Urinary bladder (tissue), 4 donors: ENCODE measurements around the gene KIF21B. TPM values are rescaled to one million over a fixed set of nuclear protein-coding genes. Genes with fewer than 3 reads are reported as not detected.
"Not testable (repeated sequence)": the region's sequence is repeated elsewhere in the genome, so short reads cannot be mapped to it uniquely, and the experiment has no call there.

Experiments
- DNase-seq: peaks from one replicate; pipeline ENCODE4 v3.0.0-alpha.2; 2015; ENCODE audit errors: extremely low spot score
- H3K27ac ChIP-seq: one replicate; pipeline ENCODE4 v1.5.1; 2013; ENCODE audit warnings: low read depth, mild to moderate bottlenecking, moderate library complexity
- H3K36me3 ChIP-seq: one replicate; pipeline ENCODE4 v1.6.1; 2013; ENCODE audit warnings: mild to moderate bottlenecking, moderate library complexity; ENCODE audit not compliant: insufficient read depth
- H3K4me1 ChIP-seq: one replicate; pipeline ENCODE4 v1.6.1; 2013; ENCODE audit warnings: mild to moderate bottlenecking, moderate library complexity; ENCODE audit not compliant: insufficient read depth
- H3K4me3 ChIP-seq: one replicate; pipeline ENCODE4 v1.5.1; 2013; ENCODE audit warnings: low read depth, low read length
- WGBS: extraction: QIAGEN DNeasy Blood & Tissue Kit; methylation state at CpG from one replicate; pipeline ENCODE4 v1.1.7; 2013; 5-methylcytosine and 5-hydroxymethylcytosine counted together
- polyA plus RNA-seq: library from polyadenylated mRNA; stranded (reverse); fragments of 200-250 nt; gene quantifications from one replicate; pipeline ENCODE4 v1.2.3, GENCODE V29; 2013
- small RNA-seq: library from RNA; depleted of rRNA; stranded (forward); fragments of <200 nt; gene quantifications from one replicate; pipeline ENCODE3, GENCODE V24; 2014
- total RNA-seq: library from RNA; depleted of rRNA; stranded (reverse); fragments of >200 nt; gene quantifications from one replicate; pipeline ENCODE4 v1.2.3, GENCODE V29; 2014
- donor health status: healthy with polysubstance abuse.
- donor health status: healthy.

The KIF21B gene
- total and polyA plus RNA-seq, 2 donors, result 1.0 to 1.5 TPM

DNA sequence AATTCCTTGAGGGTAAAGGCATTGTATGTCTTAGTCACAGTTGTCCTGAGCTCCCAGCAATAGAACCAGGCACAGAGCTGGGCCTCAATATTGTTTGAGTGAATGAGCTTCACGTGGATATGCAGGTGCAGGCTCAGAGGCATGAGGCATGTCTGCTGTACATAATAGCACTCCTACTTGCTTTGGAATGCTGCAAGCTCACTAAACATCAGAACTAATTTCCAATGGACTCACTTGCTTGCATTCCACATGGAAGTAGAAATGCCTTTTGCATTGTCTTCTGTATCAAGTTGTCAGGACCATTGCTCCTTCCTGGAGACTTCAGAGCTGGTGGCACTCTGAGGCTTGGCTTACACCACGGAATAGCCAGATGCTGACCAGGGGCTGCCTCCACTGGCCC is 91.7 kb downstream of the KIF21B start:
- DNase-seq, result no peak
- no peak overlapping the region for H3K4me3 ChIP-seq
- no peaks in the 10 kb centered on the region for H3K4me1 ChIP-seq
- H3K36me3 ChIP-seq, result no peaks in the 10 kb centered on the region
- WGBS, result 86% methylated on average over 2 of the region's 2 CpGs
- H3K27ac ChIP-seq, result no peak overlapping the region

DNA sequence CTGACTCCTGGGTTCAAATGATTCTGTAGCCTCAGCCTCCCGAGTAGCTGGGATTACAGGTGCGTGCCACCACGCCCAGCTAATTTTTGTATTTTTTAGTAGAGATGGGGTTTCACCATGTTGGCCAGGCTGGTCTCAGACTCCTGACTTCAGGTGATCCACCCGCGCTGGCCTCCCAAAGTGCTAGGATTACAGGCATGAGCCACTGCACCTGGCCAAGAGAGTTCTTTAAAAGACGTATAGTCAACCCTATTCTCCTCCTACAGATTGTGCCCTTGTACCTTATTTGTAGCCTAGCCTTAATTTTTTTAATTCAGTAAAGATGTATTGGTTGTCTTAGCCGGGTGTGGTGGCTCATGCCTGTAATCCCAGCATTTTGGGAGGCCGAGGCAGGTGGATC is 93.2 kb downstream of the KIF21B start:
- DNase-seq, H3K27ac ChIP-seq, H3K4me3 ChIP-seq, H3K4me1 ChIP-seq, H3K36me3 ChIP-seq: not testable (repeated sequence)
- WGBS, result 89% methylated on average over 8 of the region's 8 CpGs

DNA sequence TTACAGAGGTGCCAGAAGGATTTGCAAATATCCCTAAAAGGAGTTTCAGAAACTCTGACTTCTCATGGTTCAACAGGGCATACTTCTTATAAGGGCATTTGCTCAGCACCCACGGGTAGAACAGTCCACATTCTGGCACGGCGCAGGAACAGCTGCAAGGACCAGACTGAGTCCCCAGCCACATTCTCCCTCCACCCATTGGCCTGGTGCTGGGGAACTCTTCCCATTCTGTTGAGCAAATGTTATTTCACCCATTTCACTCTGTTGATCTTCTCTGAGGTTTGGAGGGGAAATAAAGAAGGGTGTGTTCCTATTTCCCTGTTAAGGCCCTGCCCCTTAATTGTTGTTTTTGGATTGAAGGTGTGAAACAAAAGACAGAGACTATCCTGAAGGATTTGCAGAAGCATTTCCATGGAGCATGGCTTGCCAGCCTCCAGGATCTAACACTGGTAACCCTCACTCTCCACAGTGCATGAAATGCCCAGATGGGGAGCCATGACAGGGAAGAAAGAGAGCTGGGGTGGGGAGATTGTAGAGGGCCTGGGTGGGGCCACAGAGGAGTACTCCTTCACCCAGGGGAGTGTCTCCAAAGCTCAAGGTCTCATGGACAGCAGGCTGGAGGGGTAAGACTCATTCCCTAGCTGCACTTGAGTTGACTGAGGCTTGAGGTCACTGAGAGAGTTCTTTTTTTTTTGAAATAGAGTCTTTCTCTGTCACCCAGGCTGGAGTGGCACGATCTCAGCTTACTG is 93.8 kb downstream of the KIF21B start:
- Histone ChIP-seq H3K27ac (no peak overlapping the region), H3K4me3 (no peak overlapping the region), H3K4me1 (no peaks in the 10 kb centered on the region), H3K36me3 (no peaks in the 10 kb centered on the region)
- DNase-seq, result no peak
- WGBS, result 84% methylated on average over 4 of the region's 4 CpGs

DNA sequence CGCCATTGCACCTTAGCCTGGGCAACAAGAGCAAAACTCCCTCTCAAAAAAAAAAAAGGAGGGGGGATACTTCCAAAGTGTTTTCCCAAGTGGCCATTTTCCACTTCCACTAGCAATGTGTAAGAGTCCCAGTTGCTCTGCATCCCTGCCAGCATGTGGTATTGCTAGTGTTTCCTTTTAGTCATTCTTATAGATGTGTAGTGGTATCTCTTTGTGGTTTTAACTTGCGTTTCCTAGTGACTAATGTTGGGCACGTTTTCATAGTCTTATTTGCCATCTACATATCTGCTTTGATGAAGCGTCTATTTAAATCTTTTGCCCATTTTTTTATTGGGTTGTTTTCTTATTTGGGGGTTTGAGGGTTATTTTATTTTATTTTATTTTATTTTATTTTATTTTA is 97.7 kb downstream of the KIF21B start:
- no peak for DNase-seq
- Histone ChIP-seq H3K36me3 (no peaks in the 10 kb centered on the region), H3K4me1 (no peaks in the 10 kb centered on the region), H3K27ac (no peak overlapping the region), H3K4me3 (no peak overlapping the region)
- 81% methylated on average over 4 of the region's 4 CpGs for WGBS

DNA sequence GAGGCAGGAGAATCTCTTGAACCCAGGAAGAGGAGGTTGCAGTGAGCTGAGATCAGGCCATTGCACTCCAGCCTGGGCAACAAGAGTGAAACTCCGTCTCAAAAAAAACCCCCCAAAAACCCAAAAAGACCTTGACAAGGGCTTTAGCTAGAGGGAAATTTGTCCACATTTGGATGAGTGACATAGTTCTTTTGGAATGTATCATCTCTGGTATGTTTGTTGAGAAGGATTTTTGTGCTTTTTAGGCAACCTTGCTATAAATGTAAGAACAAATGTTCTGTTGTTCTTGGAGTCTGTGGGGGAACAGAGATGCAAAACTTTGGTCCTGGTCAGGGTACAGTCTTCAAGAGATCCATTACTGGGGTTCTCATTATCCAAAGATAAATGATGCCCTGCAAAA is 99.9 kb downstream of the KIF21B start:
- H3K36me3 ChIP-seq, result no peaks in the 10 kb centered on the region
- H3K4me3 ChIP-seq, result no peak overlapping the region
- no peak overlapping the region for H3K27ac ChIP-seq
- no peak for DNase-seq
- 80% methylated on average over 1 of the region's 1 CpG for WGBS
- H3K4me1 ChIP-seq, result no peaks in the 10 kb centered on the region

DNA sequence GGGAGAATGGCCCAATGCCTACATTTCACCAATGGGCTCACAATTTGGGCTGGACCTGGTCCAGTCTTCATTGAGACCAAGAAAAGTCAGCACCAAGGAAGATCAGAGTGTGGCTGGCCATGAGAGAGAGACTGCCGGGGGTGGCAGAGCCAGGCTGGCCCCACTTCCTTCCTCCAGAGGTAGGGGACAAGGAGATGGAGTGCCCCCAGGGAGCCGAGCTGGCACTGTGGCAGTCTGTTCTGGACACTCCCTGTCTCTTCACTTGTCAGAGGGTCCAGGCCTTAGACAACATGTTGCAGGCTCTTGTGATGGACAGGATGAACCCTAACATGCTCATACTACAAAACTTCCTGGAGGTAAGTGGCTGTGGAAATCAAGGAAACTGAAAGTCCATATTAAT is 101.1 kb downstream of the KIF21B start:
- Histone ChIP-seq H3K4me1 (no peaks in the 10 kb centered on the region), H3K27ac (no peak overlapping the region), H3K4me3 (no peak overlapping the region), H3K36me3 (no peaks in the 10 kb centered on the region)
- no peak for DNase-seq
- 88% methylated on average over 2 of the region's 2 CpGs for WGBS

DNA sequence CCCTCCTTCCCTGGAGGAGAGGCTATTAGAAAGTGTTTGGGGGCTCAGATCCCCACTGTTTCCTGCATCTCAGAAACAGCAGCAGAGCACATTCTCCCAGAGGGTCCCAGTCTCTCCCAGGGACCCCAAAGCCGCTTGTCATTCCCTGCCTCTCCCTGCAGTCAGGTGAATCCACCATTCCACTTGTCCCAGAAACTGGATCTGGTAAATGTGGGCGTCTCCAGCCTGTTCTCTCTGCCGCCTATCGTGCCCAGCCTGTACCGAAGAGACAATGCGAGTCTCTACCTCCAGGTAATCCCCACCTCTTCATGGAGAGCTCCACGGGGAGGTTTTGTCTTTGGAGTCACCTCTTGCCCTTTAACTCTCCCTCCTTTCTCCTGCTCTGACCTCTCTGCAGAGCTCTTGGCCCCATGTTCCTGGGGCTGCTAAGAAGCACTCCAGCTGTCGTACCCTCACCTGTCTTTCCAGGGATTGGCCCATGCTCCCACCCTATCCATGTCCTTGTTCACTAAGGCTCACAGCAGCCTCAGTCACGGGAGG is 101.9 kb downstream of the KIF21B start:
- Histone ChIP-seq H3K4me3 (no peak overlapping the region), H3K36me3 (no peaks in the 10 kb centered on the region), H3K4me1 (no peaks in the 10 kb centered on the region), H3K27ac (no peak overlapping the region)
- DNase-seq, result no peak
- WGBS, result 86% methylated on average over 9 of the region's 9 CpGs

Small RNA genes within 50 kb of the gene (small RNA-seq; reads per million reads assigned to genes)
- gene RNU6-704P, result not detected

Other genes with a start within 250 kb of the KIF21B start
- gene GPR25, start 150.7 kb downstream of the KIF21B start, total RNA-seq, result not detected
- gene GPR25, start 150.7 kb downstream of the KIF21B start, polyA plus RNA-seq, result 0.06 TPM
- 10.1 TPM for gene INAVA, start 128.8 kb downstream of the KIF21B start, total RNA-seq
- gene INAVA, start 128.8 kb downstream of the KIF21B start, polyA plus RNA-seq, result 6.2 TPM
- 1.9 TPM for gene CACNA1S, start 88.7 kb upstream of the KIF21B start, total RNA-seq
- not detected for gene CACNA1S, start 88.7 kb upstream of the KIF21B start, polyA plus RNA-seq
- not detected for gene ASCL5, start 103.5 kb upstream of the KIF21B start, total RNA-seq
- gene ASCL5, start 103.5 kb upstream of the KIF21B start, polyA plus RNA-seq, result not detected
- gene TMEM9, start 130.8 kb upstream of the KIF21B start, total RNA-seq, result 46.4 TPM
- gene TMEM9, start 130.8 kb upstream of the KIF21B start, polyA plus RNA-seq, result 91.9 TPM
- gene IGFN1, start 167.1 kb upstream of the KIF21B start, total RNA-seq, result 0.69 TPM
- gene IGFN1, start 167.1 kb upstream of the KIF21B start, polyA plus RNA-seq, result 0.14 TPM